ENCODE data around the gene ADCY3.

DNA sequence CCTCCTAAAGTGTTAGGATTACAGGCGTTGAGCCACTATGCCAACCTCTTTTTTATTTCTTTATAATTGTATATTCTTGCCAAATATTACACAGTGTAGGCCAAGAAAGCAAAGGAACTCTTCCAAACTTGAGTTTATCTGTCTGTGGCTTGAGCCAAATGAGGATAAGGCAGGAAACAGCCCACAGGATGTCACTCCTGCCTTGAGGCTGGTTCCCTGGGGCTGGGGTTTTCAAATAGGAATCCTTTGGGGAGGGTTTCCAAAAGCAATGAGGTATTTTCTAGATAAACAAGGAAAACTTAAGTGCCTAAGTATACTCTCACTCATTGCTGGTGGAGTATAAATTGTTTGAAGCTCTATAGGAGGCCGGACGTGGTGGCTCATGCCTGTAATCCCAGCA lies 56.4 kb downstream of the ADCY3 start:
- TF ChIP-seq, protein P1, sequence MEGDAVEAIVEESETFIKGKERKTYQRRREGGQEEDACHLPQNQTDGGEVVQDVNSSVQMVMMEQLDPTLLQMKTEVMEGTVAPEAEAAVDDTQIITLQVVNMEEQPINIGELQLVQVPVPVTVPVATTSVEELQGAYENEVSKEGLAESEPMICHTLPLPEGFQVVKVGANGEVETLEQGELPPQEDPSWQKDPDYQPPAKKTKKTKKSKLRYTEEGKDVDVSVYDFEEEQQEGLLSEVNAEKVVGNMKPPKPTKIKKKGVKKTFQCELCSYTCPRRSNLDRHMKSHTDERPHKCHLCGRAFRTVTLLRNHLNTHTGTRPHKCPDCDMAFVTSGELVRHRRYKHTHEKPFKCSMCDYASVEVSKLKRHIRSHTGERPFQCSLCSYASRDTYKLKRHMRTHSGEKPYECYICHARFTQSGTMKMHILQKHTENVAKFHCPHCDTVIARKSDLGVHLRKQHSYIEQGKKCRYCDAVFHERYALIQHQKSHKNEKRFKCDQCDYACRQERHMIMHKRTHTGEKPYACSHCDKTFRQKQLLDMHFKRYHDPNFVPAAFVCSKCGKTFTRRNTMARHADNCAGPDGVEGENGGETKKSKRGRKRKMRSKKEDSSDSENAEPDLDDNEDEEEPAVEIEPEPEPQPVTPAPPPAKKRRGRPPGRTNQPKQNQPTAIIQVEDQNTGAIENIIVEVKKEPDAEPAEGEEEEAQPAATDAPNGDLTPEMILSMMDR (IDR thresholded peaks at IDR 0.05): no peak
- TF ChIP-seq POLR2A (IDR thresholded peaks at IDR 0.05) (no peak), POLR2AphosphoS5 (IDR thresholded peaks at IDR 0.05) (no peak)

Data from breast epithelium (tissue), 3 donors.